Upper lobe of right lung (tissue), 1 donor: ENCODE data around the gene LTO1. TPM values are rescaled to one million over a fixed set of nuclear protein-coding genes. Genes with fewer than 3 reads are reported as not detected.

Experiments
- ATAC-seq: fragments of 200-7000 bp; cut with Tn5 transposase; one replicate; pipeline ENCODE4 v1.9.1; 2020; ENCODE audit warnings: mild to moderate bottlenecking, moderate library complexity
- DNase-seq: peaks from one replicate; pipeline ENCODE4 v3.0.0-alpha.2; 2020
- H3K27ac ChIP-seq: fragments of 200-600 bp; one replicate; pipeline ENCODE4 v1.8.0; 2022
- H3K27me3 ChIP-seq: fragments of 200-600 bp; one replicate; pipeline ENCODE4 v1.8.0; 2022; ENCODE audit warnings: mild to moderate bottlenecking
- H3K36me3 ChIP-seq: fragments of 200-600 bp; one replicate; pipeline ENCODE4 v1.8.0; 2022
- H3K4me1 ChIP-seq: fragments of 200-600 bp; one replicate; pipeline ENCODE4 v1.8.0; 2022
- H3K4me3 ChIP-seq: fragments of 200-600 bp; one replicate; pipeline ENCODE4 v1.8.0; 2022; ENCODE audit warnings: mild to moderate bottlenecking
- H3K9me3 ChIP-seq: fragments of 200-600 bp; one replicate; pipeline ENCODE4 v1.8.0; 2022
- CTCF ChIP-seq: fragments of 200-600 bp; IDR thresholded peaks from one replicate; pipeline ENCODE4 v1.8.0; 2022; ENCODE audit warnings: antibody characterized with exemption
- intact Hi-C: fragments of 100-400 bp; cut with DNase I; formaldehyde crosslinking; loops from one replicate; pipeline ENCODE4 v1.11.0; 2022
- long read RNA-seq: library from polyadenylated mRNA; unstranded; transcript quantifications from one replicate; pipeline ENCODE4 v2.0.0, GENCODE V29; 2021
- total RNA-seq: library from RNA; stranded (reverse); fragmentation: NEBNext Ultra II Directional; extraction: Animal tissue kit (Norgen Biotek cat#: 25700); gene quantifications from one replicate; pipeline ENCODE4 v1.2.1, GENCODE V29; 2021
- donor health status: DM: no; HTN: yes; CAD: no; lungs with severe emphysema.

LTO1 gene
- total RNA-seq = 25.7 TPM
- long read RNA-seq, transcript LTO1-201 (5 exons, 2,478 nt) = major isoform, 5 of 17 reads
- long read RNA-seq, partial matches to known transcripts = 0 of 17 reads
- long read RNA-seq, other reads (novel, unspliced or antisense) = 10 of 17 reads

- ATAC-seq (peak; percentile 100), DNase-seq (peak; percentile 98)
- H3K4me3 ChIP-seq = peak within 1 kb of the TSS; percentile 100
- H3K27me3 ChIP-seq = no peaks in the 10 kb centered on the region
- H3K36me3 ChIP-seq = peaks cover 26% of the 10 kb centered on the region
- no peak for TF ChIP-seq CTCF
- no peaks in the 10 kb centered on the region for H3K9me3 ChIP-seq
- H3K4me1 ChIP-seq = peaks cover 10% of the 10 kb centered on the region
- intact Hi-C loops = no loop called here
- peak within 1 kb of the TSS; percentile 89 for H3K27ac ChIP-seq
These were observed at the start of gene LTO1 for GRCh38 chr11:69674886-69675714. Gene LTO1, minus strand, starts transcription at chr11:69675353. Its CDS starts 114 bp downstream, at chr11:69675239.

- no peaks in the 10 kb centered on the region for H3K9me3 ChIP-seq
- H3K4me3 ChIP-seq = no peak overlapping the region
- H3K36me3 ChIP-seq = no peaks in the 10 kb centered on the region
- TF ChIP-seq CTCF = no peak
- intact Hi-C loops = no loop called here
- ATAC-seq = no peak
- DNase-seq = no peak
- peaks cover 57% of the 10 kb centered on the region for H3K27me3 ChIP-seq
- H3K4me1 ChIP-seq = no peaks in the 10 kb centered on the region
- no peak overlapping the region for H3K27ac ChIP-seq
These were observed 46.6 kb upstream of the LTO1 start for GRCh38 chr11:69721745-69722144.

- no peak for TF ChIP-seq CTCF
- ATAC-seq (no peak), DNase-seq (no peak)
- intact Hi-C loops = no loop called here
- no peaks in the 10 kb centered on the region for H3K9me3 ChIP-seq
- H3K4me3 ChIP-seq = no peak overlapping the region
- H3K4me1 ChIP-seq = no peaks in the 10 kb centered on the region
- no peak overlapping the region for H3K27ac ChIP-seq
- peaks cover 52% of the 10 kb centered on the region for H3K27me3 ChIP-seq
- H3K36me3 ChIP-seq = no peaks in the 10 kb centered on the region
These were observed 46.0 kb upstream of the LTO1 start for GRCh38 chr11:69721106-69721505.

- intact Hi-C loops = no loop called here
- H3K36me3 ChIP-seq = no peaks in the 10 kb centered on the region
- DNase-seq (no peak), ATAC-seq (no peak)
- H3K27me3 ChIP-seq = peaks cover 39% of the 10 kb centered on the region
- H3K4me1 ChIP-seq = no peaks in the 10 kb centered on the region
- H3K4me3 ChIP-seq = no peak overlapping the region
- H3K9me3 ChIP-seq = no peaks in the 10 kb centered on the region
- H3K27ac ChIP-seq = no peak overlapping the region
- TF ChIP-seq CTCF = no peak
These were observed 43.8 kb upstream of the LTO1 start for GRCh38 chr11:69718912-69719311.

GRCh38 chr11:69718147-69718546 is 43.0 kb upstream of the LTO1 start:
- no peak for TF ChIP-seq CTCF
- H3K27me3 ChIP-seq = peaks cover 35% of the 10 kb centered on the region
- no peak for ATAC-seq
- no peaks in the 10 kb centered on the region for H3K9me3 ChIP-seq
- no peak overlapping the region for H3K4me3 ChIP-seq
- intact Hi-C loops = no loop called here
- no peaks in the 10 kb centered on the region for H3K36me3 ChIP-seq
- H3K4me1 ChIP-seq = no peaks in the 10 kb centered on the region
- H3K27ac ChIP-seq = no peak overlapping the region
- no peak for DNase-seq
